ENCODE measurements around the gene TMEM232.

DNA sequence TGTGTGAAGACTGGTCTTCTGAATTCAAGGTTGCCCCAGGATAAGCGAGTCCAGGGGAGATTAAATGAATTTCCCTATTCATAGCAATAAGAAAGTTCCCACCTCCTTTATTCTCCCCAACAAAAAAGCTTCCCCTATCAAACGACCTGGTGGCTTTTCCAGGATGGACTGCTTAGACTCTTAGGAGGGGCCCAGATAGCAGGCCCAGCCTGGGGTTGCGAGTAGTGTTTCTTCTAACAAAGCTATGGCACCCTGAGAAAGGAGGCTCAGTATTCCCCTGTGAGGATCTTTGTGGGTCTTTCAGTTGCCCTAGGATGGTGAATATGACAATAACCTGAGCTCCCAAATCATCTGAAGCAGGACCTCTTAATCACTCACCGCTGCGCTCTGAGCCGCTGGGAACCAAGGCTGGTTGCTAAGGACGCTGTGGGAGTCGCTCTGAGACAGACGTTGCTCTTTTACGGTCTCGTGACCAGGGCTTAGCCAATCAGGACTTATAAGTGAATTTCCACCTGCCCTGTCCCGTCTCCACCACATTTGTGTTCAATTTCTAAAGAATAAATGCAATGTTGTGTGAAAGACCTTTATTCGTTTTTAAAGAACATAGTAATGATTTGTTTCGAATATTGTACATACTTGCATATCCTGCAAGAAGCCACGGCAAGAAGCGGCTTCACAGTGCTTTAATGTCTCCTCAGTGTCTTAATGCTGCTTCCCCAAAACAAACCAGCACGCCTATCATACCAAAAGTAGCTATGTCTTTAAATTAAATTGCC is at the start of gene TMEM232:
- TF ChIP-seq CTCF (IDR thresholded peaks at IDR 0.05) (no peak), POLR2AphosphoS5 (IDR thresholded peaks at IDR 0.05) (no peak)

All from sigmoid colon (tissue), 4 donors.